Small intestine (tissue), 7 donors: Measurements from ENCODE around the gene MCTP1. TPM values are rescaled to one million over a fixed set of nuclear protein-coding genes. Genes with fewer than 3 reads are reported as not detected.

Source experiments
- DNase-seq, 2 donors: peaks; one replicate each; pipeline versions ENCODE4 v3.0.0 to v3.0.0-alpha.2; 2013
- FAIRE-seq: peaks from 2 replicates; lab custom pipeline; 2012; peaks lifted over from hg19 to GRCh38; lab: Jason Lieb, UNC
- H3K27ac ChIP-seq, 3 donors: one replicate each; pipeline ENCODE4 v1.5.1; 2013; ENCODE audit warnings: low read length in 2 of 3, mild to moderate bottlenecking in 2 of 3, control low read depth in 1 of 3, inconsistent platforms in 1 of 3, low read depth in 1 of 3, moderate library complexity in 1 of 3
- H3K27me3 ChIP-seq, 3 donors: one replicate each; pipeline ENCODE4 v1.6.1; 2013; ENCODE audit warnings: low read length in 3 of 3, inconsistent platforms in 1 of 3; ENCODE audit not compliant: control insufficient read depth in 3 of 3, insufficient read depth in 3 of 3
- H3K36me3 ChIP-seq, 3 donors: one replicate each; pipeline ENCODE4 v1.6.1; 2013; ENCODE audit warnings: low read length in 3 of 3, inconsistent platforms in 1 of 3, low read depth in 1 of 3, mild to moderate bottlenecking in 1 of 3, moderate library complexity in 1 of 3; ENCODE audit not compliant: control insufficient read depth in 3 of 3, insufficient read depth in 2 of 3
- H3K4me1 ChIP-seq, 3 donors: one replicate each; pipeline ENCODE4 v1.6.1; 2013; ENCODE audit warnings: low read length in 2 of 3, inconsistent platforms in 1 of 3, low read depth in 1 of 3, mild to moderate bottlenecking in 1 of 3, moderate library complexity in 1 of 3; ENCODE audit not compliant: control insufficient read depth in 3 of 3, insufficient read depth in 2 of 3
- H3K4me3 ChIP-seq, 3 donors: one replicate each; pipeline ENCODE4 v1.5.1; 2013; ENCODE audit warnings: low read length in 3 of 3, control low read depth in 1 of 3, inconsistent platforms in 1 of 3, low read depth in 1 of 3, mild to moderate bottlenecking in 1 of 3, moderate library complexity in 1 of 3
- H3K9me3 ChIP-seq, 2 donors: one replicate each; pipeline ENCODE4 v1.6.1; 2013; ENCODE audit warnings: low read depth in 1 of 2, low read length in 1 of 2; ENCODE audit not compliant: control insufficient read depth in 2 of 2, insufficient read depth in 1 of 2
- WGBS, 3 donors: extraction: QIAGEN DNeasy Blood & Tissue Kit; methylation state at CpG; one replicate each; pipeline ENCODE4 v1.1.7; 2013; 5-methylcytosine and 5-hydroxymethylcytosine counted together
- polyA plus RNA-seq, 4 donors: library from polyadenylated mRNA; stranded (reverse) in 3 of 4; unstranded in 1 of 4; fragments of 200-250 nt in 3 of 4; fragments of 120-200 nt in 1 of 4; gene quantifications; one replicate each; pipeline versions ENCODE4 v1.2.1 to v1.2.3, GENCODE V29; 2013
- donor health status: healthy with polysubstance abuse.
- donor health status: control.
- donor health status: control.
- donor health status: Bipolar disorder and iron deficiency.
- donor health status: healthy.

Gene MCTP1
- polyA plus RNA-seq, 4 donors = 0.22 to 6.1 (median 2.3) TPM

DNA sequence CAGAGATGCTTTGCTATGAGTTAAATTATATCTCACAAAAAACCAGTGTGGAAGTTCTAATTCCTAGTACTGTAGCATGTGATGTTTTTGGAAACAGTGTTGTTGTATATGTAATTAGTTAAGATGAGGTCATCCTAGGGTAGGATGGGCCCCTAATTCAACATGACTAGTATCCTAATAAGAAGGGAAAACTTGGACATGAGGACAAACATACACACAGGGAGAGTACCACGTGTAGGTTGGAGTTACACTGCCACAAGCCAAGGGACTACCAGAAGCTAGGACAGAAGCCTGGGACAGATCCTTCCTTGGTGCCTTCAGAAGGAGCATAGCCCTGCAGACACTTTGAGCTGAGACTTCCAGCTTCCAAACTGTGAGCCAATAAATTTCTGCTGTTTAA lies 234.2 kb downstream of the MCTP1 start:
- H3K4me1 ChIP-seq = no peaks in the 10 kb centered on the region
- WGBS, 3 donors = 30 to 50% (median 31%) methylated on average over 1 of the region's 1 CpG
- DNase-seq (no peak), FAIRE-seq (no peak)
- H3K36me3 ChIP-seq = no peaks in the 10 kb centered on the region
- H3K4me3 ChIP-seq = no peak overlapping the region
- no peaks in the 10 kb centered on the region for H3K9me3 ChIP-seq
- no peaks in the 10 kb centered on the region for H3K27me3 ChIP-seq
- H3K27ac ChIP-seq = no peak overlapping the region

DNA sequence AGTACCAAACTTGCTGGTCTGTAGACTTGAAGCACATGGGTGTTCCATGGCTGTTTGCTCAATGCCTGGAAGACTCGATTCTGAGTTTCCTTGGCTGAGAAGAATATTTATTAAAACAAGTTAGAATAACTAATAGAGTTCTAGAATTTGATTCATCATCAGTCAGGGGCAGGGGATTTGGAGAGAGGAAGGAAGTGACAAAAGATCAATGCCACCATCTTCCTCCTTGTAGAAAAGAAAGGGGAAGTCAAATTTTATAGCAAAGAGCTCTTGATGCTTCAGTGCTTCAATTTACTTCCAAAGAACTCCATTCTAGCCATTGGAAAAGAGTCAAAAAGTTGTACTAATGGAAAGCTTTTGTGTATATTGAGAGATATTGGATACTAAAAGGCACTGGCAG lies 236.3 kb downstream of the MCTP1 start:
- Histone ChIP-seq H3K36me3 (no peaks in the 10 kb centered on the region), H3K27ac (no peak overlapping the region), H3K4me1 (no peaks in the 10 kb centered on the region), H3K4me3 (no peak overlapping the region), H3K9me3 (no peaks in the 10 kb centered on the region), H3K27me3 (no peaks in the 10 kb centered on the region)
- DNase-seq (no peak), FAIRE-seq (no peak)
- WGBS, 3 donors = 56 to 84% (median 69%) methylated on average over 1 of the region's 1 CpG

DNA sequence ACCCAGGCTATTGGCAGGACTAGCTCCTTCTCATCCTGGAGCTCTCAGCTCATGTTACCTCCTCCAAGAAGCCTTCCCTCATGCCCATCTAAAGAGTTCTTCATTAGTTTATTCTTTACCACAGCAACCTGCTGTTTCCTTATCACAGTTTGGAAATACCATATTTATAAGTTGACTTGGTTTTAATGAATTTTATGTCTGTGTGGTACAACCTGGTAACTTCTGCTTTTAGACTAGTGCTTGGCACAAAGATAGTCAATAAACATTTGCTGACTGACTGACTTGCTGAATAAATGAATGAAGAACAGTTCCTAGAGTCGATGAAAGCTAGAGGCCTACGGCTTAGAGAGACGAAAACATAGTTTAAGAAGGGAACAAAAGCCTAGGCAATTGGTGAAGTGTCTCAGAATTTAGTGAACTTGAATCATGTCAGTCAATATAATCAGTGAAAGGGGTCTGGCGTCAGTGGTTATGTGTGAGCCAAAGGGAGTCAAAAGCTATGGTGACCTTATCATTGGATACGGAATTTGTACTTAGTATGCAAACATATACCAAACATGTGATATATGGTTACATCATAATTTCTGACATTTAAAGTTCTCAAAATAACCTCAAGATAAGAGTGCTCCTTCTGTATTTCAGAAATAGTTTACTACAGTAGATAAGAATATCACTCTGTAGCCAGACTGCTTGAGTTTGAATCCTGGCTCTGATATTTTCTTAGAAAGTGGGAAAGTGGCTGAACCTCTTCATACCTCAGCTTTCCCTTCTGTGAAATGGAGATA lies 239.5 kb downstream of the MCTP1 start:
- Histone ChIP-seq H3K27me3 (no peaks in the 10 kb centered on the region), H3K9me3 (no peaks in the 10 kb centered on the region), H3K27ac (no peak overlapping the region), H3K4me1 (no peaks in the 10 kb centered on the region), H3K4me3 (no peak overlapping the region), H3K36me3 (no peaks in the 10 kb centered on the region)
- WGBS, 3 donors = 51 to 63% (median 52%) methylated on average over 5 of the region's 5 CpGs
- FAIRE-seq (no peak), DNase-seq (no peak)

DNA sequence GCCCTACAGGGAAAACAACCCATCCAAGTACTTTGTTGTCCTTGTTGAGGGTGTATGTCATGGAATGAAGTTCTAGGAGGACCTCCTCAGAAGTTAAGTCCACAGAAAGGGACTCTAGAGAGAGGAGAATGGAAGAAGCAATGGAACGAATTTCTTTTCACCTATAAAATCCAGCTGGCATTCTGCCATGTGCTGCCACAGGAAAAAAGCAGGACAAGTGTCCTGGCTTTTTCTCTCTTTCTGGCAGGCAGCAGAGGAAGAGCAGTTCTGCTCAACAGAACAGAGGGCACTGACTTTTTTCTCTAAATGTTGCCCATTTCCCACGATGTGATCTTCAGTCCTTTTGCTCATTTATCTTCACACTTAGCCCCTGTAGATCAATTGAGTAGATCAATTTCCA lies 240.8 kb downstream of the MCTP1 start:
- Histone ChIP-seq H3K4me1 (no peaks in the 10 kb centered on the region), H3K4me3 (no peak overlapping the region), H3K27me3 (no peaks in the 10 kb centered on the region), H3K9me3 (no peaks in the 10 kb centered on the region), H3K36me3 (no peaks in the 10 kb centered on the region), H3K27ac (no peak overlapping the region)
- DNase-seq = no peak
- WGBS, 3 donors = 48 to 63% (median 62%) methylated on average over 2 of the region's 2 CpGs
- no peak for FAIRE-seq

DNA sequence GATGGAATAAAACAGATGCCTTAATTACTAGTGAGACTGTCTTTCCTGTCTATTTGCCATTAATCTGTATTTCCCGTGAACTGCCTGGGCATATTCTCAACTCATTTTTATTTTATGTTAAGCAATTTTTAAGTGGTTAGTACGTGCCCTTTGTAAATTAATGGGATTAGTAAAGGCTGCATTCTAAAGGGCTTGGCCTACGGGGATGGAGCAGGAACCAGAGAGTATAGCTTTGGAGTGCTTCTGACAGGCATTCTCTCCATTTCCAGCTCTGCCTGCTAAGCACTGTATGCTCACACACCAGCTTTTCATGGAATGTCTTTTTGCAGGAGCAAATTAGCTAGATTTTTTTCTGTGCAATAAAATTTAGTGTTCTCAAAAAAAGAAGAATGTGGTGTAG lies 241.2 kb downstream of the MCTP1 start:
- Histone ChIP-seq H3K27me3 (no peaks in the 10 kb centered on the region), H3K9me3 (no peaks in the 10 kb centered on the region), H3K27ac (no peak overlapping the region), H3K4me1 (no peaks in the 10 kb centered on the region), H3K36me3 (no peaks in the 10 kb centered on the region), H3K4me3 (no peak overlapping the region)
- DNase-seq (no peak), FAIRE-seq (no peak)
- WGBS, 3 donors = 58 to 69% (median 65%) methylated on average over 3 of the region's 3 CpGs

DNA sequence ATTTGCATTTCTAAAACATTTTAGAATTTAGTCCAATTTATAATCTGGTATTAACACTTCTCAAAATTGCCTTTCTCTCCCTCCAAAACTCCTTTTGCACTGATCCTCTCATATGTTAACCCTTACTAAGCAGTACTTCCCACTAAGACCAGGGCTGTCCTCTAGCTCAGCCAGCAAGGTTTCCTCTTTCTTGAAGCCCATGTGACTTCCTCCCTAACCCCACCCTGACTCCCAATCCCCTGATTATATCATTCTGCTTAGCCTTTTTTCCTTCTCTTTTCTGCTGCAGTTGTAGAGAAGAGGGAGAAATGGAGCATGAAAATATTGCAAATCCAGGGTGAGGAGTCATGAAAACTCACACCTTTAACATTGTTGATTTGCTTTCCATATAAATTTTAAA lies 241.7 kb downstream of the MCTP1 start:
- Histone ChIP-seq H3K27ac (no peak overlapping the region), H3K27me3 (no peaks in the 10 kb centered on the region), H3K9me3 (no peaks in the 10 kb centered on the region), H3K4me1 (no peaks in the 10 kb centered on the region), H3K36me3 (no peaks in the 10 kb centered on the region), H3K4me3 (no peak overlapping the region)
- DNase-seq (no peak), FAIRE-seq (no peak)

DNA sequence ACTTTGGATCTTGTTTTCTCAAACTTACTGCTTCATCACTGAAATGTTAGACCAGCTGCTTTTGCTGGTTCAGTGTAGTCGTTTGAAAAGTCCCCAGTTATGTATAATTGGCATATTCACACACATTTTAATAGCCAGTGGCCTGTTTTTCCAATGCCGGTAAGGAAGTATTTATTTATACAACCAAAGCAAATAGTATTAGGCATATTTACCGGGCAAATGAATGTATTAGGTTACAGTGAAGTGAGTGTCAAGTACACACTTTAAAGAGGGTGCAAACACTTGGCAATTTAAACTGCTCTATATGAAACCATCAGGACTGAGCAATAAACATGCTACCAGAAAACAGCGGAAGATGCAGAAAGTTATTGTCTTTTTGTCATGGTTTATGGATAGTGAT lies 242.9 kb downstream of the MCTP1 start:
- Histone ChIP-seq H3K27me3 (no peaks in the 10 kb centered on the region), H3K4me1 (no peaks in the 10 kb centered on the region), H3K9me3 (no peaks in the 10 kb centered on the region), H3K27ac (no peak overlapping the region), H3K4me3 (no peak overlapping the region), H3K36me3 (no peaks in the 10 kb centered on the region)
- FAIRE-seq (no peak), DNase-seq (no peak)
- WGBS, 3 donors = 48 to 55% (median 51%) methylated on average over 4 of the region's 4 CpGs

DNA sequence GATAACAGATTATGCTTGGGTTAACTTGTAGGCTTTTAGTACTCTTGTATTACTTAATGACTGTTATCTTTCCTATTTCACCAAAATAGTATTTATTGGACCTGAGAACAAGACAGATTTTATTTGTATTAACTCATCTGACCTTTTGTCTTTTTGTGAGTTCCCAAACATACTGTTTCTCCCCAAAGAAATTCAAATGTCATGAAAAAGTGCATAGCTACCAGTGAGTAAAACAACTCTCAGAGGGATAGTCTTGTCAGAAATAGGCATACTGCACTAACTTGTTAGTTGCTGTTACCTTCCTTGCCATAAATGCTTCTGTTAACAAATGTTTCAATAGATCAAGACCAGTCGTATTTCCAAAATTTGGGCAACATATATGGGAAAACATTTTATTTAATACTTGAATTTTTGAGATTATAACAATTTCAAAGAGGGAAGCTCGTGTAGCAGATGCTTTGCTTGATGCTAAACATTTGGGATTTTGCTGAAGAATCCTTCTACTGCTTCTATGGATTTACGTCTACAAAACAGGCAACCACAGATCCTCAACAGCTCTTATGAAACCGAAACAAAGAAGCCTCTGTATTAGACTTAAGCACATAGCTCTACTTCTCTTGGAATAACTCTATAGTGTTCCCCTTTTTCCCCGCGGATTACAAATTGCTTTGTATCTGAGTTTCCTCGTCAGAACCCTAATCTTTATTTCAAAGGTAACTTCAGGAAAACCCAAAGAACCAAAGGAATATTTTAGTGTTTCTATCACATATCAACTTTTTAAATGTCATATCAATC lies 248.8 kb downstream of the MCTP1 start:
- peak; percentile 44 for FAIRE-seq
- WGBS, 3 donors = 57 to 70% (median 62%) methylated on average over 7 of the region's 7 CpGs

More for the DNA sequence above, 248.8 kb downstream of the MCTP1 start:
- H3K27ac ChIP-seq = no peak overlapping the region
- H3K9me3 ChIP-seq = no peaks in the 10 kb centered on the region
- no peak for DNase-seq
- H3K4me3 ChIP-seq = no peak overlapping the region
- H3K4me1 ChIP-seq = no peaks in the 10 kb centered on the region
- H3K36me3 ChIP-seq = no peaks in the 10 kb centered on the region
- no peaks in the 10 kb centered on the region for H3K27me3 ChIP-seq
